Peyer's patch (tissue), 4 donors: ENCODE data around the gene BTG4. TPM values are rescaled to one million over a fixed set of nuclear protein-coding genes. Genes with fewer than 3 reads are reported as not detected.

Experiments used
- DNase-seq, 3 donors: peaks; one replicate each; pipeline ENCODE4 v3.0.0-alpha.2; 2017 to 2019
- H3K27ac ChIP-seq, 4 donors: fragments of 200-600 bp; sonication (generic); one replicate each; pipeline ENCODE4 v1.5.1; 2016 to 2019
- H3K27me3 ChIP-seq, 2 donors: fragments of 200-600 bp; sonication (generic); one replicate each; pipeline ENCODE4 v1.5.1; 2019
- H3K36me3 ChIP-seq, 3 donors: fragments of 200-600 bp; sonication (generic); one replicate each; pipeline ENCODE4 v1.5.1; 2016 to 2019
- H3K4me1 ChIP-seq, 4 donors: fragments of 200-600 bp; sonication (generic); one replicate each; pipeline ENCODE4 v1.5.1; 2016 to 2019
- H3K4me3 ChIP-seq, 4 donors: fragments of 200-600 bp; sonication (generic); 1 replicate in 3 of 4; 2 replicates in 1 of 4; pipeline ENCODE4 v1.5.1; 2016 to 2019; ENCODE audit warnings: mild to moderate bottlenecking in 1 of 4
- H3K9me3 ChIP-seq, 4 donors: fragments of 200-600 bp; sonication (generic); one replicate each; pipeline ENCODE4 v1.5.1; 2016 to 2019; ENCODE audit warnings: mild to moderate bottlenecking in 1 of 4
- POLR2A ChIP-seq, 2 donors: fragments of 450-650 bp; IDR thresholded peaks; one replicate each; pipeline ENCODE4 v1.5.1; 2017; ENCODE audit warnings: antibody characterized with exemption in 2 of 2, mild to moderate bottlenecking in 2 of 2, moderate library complexity in 2 of 2
- total RNA-seq, 4 donors: library from RNA; depleted of rRNA; stranded (reverse); fragments of >200 nt; gene quantifications; one replicate each; pipeline ENCODE4 v1.1.0, GENCODE V29; 2016
- TF ChIP-seq, protein P1 (sequence below), 6 experiments: fragments of 450-650 bp in 4 of 6; fragments of 200-600 bp in 2 of 6; sonication (generic) in 1 of 6; IDR thresholded peaks; one replicate each; pipeline ENCODE4 v1.5.1; 2017 to 2019; ENCODE audit warnings: antibody characterized with exemption in 6 of 6, mild to moderate bottlenecking in 3 of 6, moderate library complexity in 1 of 6

BTG4 gene
- total RNA-seq, 4 donors from 2014 or later, result not detected

- Histone ChIP-seq H3K36me3 (no peaks in the 10 kb centered on the region), H3K4me3 (no peak overlapping the region), H3K27me3 (no peaks in the 10 kb centered on the region), H3K27ac (no peak overlapping the region), H3K4me1 (no peaks in the 10 kb centered on the region), H3K9me3 (no peaks in the 10 kb centered on the region)
- TF ChIP-seq, protein P1, sequence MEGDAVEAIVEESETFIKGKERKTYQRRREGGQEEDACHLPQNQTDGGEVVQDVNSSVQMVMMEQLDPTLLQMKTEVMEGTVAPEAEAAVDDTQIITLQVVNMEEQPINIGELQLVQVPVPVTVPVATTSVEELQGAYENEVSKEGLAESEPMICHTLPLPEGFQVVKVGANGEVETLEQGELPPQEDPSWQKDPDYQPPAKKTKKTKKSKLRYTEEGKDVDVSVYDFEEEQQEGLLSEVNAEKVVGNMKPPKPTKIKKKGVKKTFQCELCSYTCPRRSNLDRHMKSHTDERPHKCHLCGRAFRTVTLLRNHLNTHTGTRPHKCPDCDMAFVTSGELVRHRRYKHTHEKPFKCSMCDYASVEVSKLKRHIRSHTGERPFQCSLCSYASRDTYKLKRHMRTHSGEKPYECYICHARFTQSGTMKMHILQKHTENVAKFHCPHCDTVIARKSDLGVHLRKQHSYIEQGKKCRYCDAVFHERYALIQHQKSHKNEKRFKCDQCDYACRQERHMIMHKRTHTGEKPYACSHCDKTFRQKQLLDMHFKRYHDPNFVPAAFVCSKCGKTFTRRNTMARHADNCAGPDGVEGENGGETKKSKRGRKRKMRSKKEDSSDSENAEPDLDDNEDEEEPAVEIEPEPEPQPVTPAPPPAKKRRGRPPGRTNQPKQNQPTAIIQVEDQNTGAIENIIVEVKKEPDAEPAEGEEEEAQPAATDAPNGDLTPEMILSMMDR (IDR thresholded peaks at IDR 0.05), result no peak
- no peak for DNase-seq
Observed at GRCh38 chr11:111520560-111520959, 8.4 kb upstream of the BTG4 start.

GRCh38 chr11:111518668-111519067, 6.5 kb upstream of the BTG4 start:
- Histone ChIP-seq H3K36me3 (no peaks in the 10 kb centered on the region), H3K4me3 (no peak overlapping the region), H3K9me3 (no peaks in the 10 kb centered on the region), H3K4me1 (no peaks in the 10 kb centered on the region), H3K27me3 (no peaks in the 10 kb centered on the region), H3K27ac (no peak overlapping the region)
- no peak for DNase-seq
- no peak for TF ChIP-seq POLR2A (IDR thresholded peaks at IDR 0.05)
- TF ChIP-seq, protein P1 (IDR thresholded peaks at IDR 0.05), result no peak

DNA sequence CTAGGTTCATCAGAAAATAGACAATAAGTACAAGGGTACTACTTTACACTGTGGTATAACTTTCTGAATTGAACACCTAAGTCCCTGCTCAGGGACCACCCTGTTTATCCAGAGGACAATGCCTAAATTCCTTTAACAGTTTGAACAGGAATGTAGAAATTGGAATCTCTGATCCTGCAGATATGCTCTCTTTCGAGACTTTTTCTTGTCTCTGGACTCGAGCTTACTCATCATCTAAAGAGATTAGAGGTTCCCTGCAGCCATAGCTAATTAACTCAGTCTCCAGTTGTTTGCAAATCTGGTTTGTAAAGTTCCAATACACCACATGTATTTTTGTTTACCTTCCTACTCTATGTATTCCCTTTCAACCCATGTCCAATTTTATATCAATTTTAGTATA, 3.4 kb upstream of the BTG4 start:
- Histone ChIP-seq H3K27me3 (peaks cover 0 to 9% of the 10 kb centered on the region in 2 donors), H3K36me3 (no peaks in the 10 kb centered on the region), H3K9me3 (no peaks in the 10 kb centered on the region), H3K4me1 (peaks cover 0 to 12% (median 3%) of the 10 kb centered on the region in 4 donors), H3K27ac (no peak overlapping the region), H3K4me3 (no peak overlapping the region)
- no peak for TF ChIP-seq POLR2A (IDR thresholded peaks at IDR 0.05)
- TF ChIP-seq, protein P1 (IDR thresholded peaks at IDR 0.05), result no peak
- no peak for DNase-seq

DNA sequence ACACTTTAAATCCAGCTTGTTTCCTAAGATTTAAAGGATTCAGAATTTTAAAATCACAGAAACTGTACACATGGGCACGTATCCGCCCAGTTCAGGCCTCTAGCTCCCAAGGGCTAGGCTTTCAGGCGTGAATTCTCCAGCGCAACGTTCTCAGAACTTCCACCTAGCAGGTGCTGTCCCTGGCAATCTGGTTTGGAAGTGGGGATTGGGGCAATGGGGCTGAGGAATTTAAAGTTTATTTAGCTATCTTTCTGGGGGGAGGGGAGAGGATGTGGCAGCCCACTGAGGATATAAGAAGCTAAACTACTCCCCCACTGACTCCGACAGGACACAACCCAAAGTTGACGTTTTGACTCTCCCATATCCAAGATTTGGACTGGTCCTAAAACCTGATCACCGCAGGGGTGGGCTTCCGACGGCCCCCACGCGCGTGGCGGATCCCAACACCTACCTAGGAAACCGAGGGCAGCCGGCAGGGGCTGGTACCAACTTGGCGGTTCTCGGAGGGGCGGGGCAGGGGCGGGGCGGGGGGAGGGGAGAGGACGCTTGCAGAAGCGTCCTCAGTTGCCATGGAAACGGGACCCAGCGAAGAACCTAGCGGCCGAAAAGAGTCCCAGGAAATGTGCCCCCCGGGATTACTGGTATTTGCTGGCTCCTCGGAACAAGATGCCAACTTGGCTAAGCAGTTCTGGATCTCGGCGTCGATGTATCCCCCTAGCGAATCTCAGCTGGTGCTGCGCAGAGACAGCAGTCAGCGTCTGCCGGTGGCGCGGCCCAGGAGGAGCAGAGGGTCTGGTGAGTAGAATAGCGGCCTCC, 2.2 kb upstream of the BTG4 start, which contains the start of gene HOATZ:
TSS of gene HOATZ (plus strand) at position 563 of the 816 bp plus-strand sequence. CDS start at position 570, 7 bp downstream.
- Histone ChIP-seq H3K9me3 (no peaks in the 10 kb centered on the region), H3K27me3 (peaks cover 0 to 9% of the 10 kb centered on the region in 2 donors), H3K27ac (no peak within 1 kb of the TSS), H3K4me3 (no peak within 1 kb of the TSS), H3K36me3 (no peaks in the 10 kb centered on the region), H3K4me1 (peaks cover 0 to 12% (median 3%) of the 10 kb centered on the region in 4 donors)
- DNase-seq, result no peak
- no peak for TF ChIP-seq POLR2A (IDR thresholded peaks at IDR 0.05)
- TF ChIP-seq, protein P1 (IDR thresholded peaks at IDR 0.05), result no peak

GRCh38 chr11:111513240-111513605, 1.0 kb upstream of the BTG4 start:
- peaks cover 0 to 12% (median 3%) of the 10 kb centered on the region in 4 donors for H3K4me1 ChIP-seq
- no peak overlapping the region for H3K27ac ChIP-seq
- H3K4me3 ChIP-seq, result peak overlapping the region in 1 of 4 donors; percentile 38
- no peak for DNase-seq
- TF ChIP-seq, protein P1 (IDR thresholded peaks at IDR 0.05), result no peak
- no peak for TF ChIP-seq POLR2A (IDR thresholded peaks at IDR 0.05)
- no peaks in the 10 kb centered on the region for H3K36me3 ChIP-seq
- peaks cover 0 to 9% of the 10 kb centered on the region in 2 donors for H3K27me3 ChIP-seq
- no peaks in the 10 kb centered on the region for H3K9me3 ChIP-seq
